ENCODE results near the gene TRPC4AP.

The TRPC4AP gene

GRCh38 chr20:34985461-34986310 is 106.9 kb downstream of the TRPC4AP start:
- no peak for FAIRE-seq

GRCh38 chr20:34984756-34985261 is 107.8 kb downstream of the TRPC4AP start:
- no peak for FAIRE-seq

- FAIRE-seq = no peak
Measured at GRCh38 chr20:34983995-34984735, 108.4 kb downstream of the TRPC4AP start.

GRCh38 chr20:34983089-34983820 is 109.4 kb downstream of the TRPC4AP start:
- no peak for FAIRE-seq

- FAIRE-seq = no peak
Measured at GRCh38 chr20:34982270-34983088, 110.1 kb downstream of the TRPC4AP start.

GRCh38 chr20:34980543-34981233 is 111.9 kb downstream of the TRPC4AP start:
- FAIRE-seq = no peak

GRCh38 chr20:34979366-34980153 is 113.0 kb downstream of the TRPC4AP start:
- no peak for FAIRE-seq

- FAIRE-seq = no peak
Measured at GRCh38 chr20:34978092-34978744, 114.4 kb downstream of the TRPC4AP start.

- FAIRE-seq = no peak
Measured at GRCh38 chr20:34977365-34978091, 115.1 kb downstream of the TRPC4AP start.

GRCh38 chr20:34976286-34976685 is 116.3 kb downstream of the TRPC4AP start:
- no peak for FAIRE-seq

GRCh38 chr20:34974246-34974645 is 118.4 kb downstream of the TRPC4AP start:
- no peak for FAIRE-seq

- no peak for FAIRE-seq
Measured at GRCh38 chr20:34971561-34972235, 120.9 kb downstream of the TRPC4AP start.

GRCh38 chr20:34970846-34971560 is 121.6 kb downstream of the TRPC4AP start:
- FAIRE-seq = no peak

- FAIRE-seq = no peak
Measured at GRCh38 chr20:34970193-34970840, 122.3 kb downstream of the TRPC4AP start.

GRCh38 chr20:34968042-34968775 is 124.4 kb downstream of the TRPC4AP start:
- no peak for FAIRE-seq

- FAIRE-seq = no peak
Measured at GRCh38 chr20:34967421-34967820, 125.2 kb downstream of the TRPC4AP start.

- FAIRE-seq = no peak
Measured at GRCh38 chr20:34965051-34965450, 127.6 kb downstream of the TRPC4AP start.

Data from islet of Langerhans (tissue), 1 donor.